Endodermal cell (in vitro differentiated cells): Measurements from ENCODE around the gene OBP2A. TPM values are rescaled to one million over a fixed set of nuclear protein-coding genes. Genes with fewer than 3 reads are reported as not detected.

Experiments used
- DNase-seq: peaks from one replicate; pipeline ENCODE4 v3.0.0-alpha.2; 2017
- H3K27ac ChIP-seq: 2 replicates; pipeline ENCODE4 v1.5.1; 2013; ENCODE audit warnings: mild to moderate bottlenecking, low read depth, low read length, moderate library complexity
- H3K27me3 ChIP-seq: 2 replicates; pipeline ENCODE4 v1.6.1; 2013; ENCODE audit warnings: mild to moderate bottlenecking, low read length, moderate library complexity; ENCODE audit not compliant: insufficient read depth, control insufficient read depth, poor library complexity, severe bottlenecking
- H3K36me3 ChIP-seq: 2 replicates; pipeline ENCODE4 v1.7.0; 2013; ENCODE audit warnings: mild to moderate bottlenecking, low read length, moderate library complexity; ENCODE audit not compliant: control insufficient read depth, insufficient read depth
- H3K4me1 ChIP-seq: one replicate; pipeline ENCODE4 v1.7.0; 2013; ENCODE audit warnings: low read length; ENCODE audit not compliant: control insufficient read depth, insufficient read depth
- H3K4me3 ChIP-seq: 2 replicates; pipeline ENCODE4 v1.5.1; 2013; ENCODE audit warnings: mild to moderate bottlenecking, low read length, moderate library complexity
- H3K9ac ChIP-seq: 2 replicates; pipeline ENCODE4 v1.6.1; 2013; ENCODE audit warnings: mild to moderate bottlenecking, low read length, moderate library complexity; ENCODE audit not compliant: poor library complexity, severe bottlenecking; ENCODE audit errors: extremely low read depth
- H3K9me3 ChIP-seq: 2 replicates; pipeline ENCODE4 v1.6.1; 2013; ENCODE audit warnings: mild to moderate bottlenecking, low read length, moderate library complexity; ENCODE audit not compliant: control insufficient read depth
- H3K27ac Mint-ChIP-seq: 2 replicates; pipeline ENCODE4 v1.8.0; 2020; ENCODE audit warnings: mixed read lengths
- H3K27me3 Mint-ChIP-seq: 2 replicates; pipeline ENCODE4 v1.8.0; 2021; ENCODE audit warnings: mild to moderate bottlenecking, mixed read lengths; ENCODE audit not compliant: insufficient read depth
- H3K36me3 Mint-ChIP-seq: 2 replicates; pipeline ENCODE4 v1.8.0; 2020; ENCODE audit warnings: low read depth, mixed read lengths
- H3K4me1 Mint-ChIP-seq: 2 replicates; pipeline ENCODE4 v1.8.0; 2020; ENCODE audit warnings: mixed read lengths
- H3K4me3 Mint-ChIP-seq: 2 replicates; pipeline ENCODE4 v1.8.0; 2020; ENCODE audit warnings: mild to moderate bottlenecking, moderate library complexity, mixed read lengths
- H3K9me3 Mint-ChIP-seq: 2 replicates; pipeline ENCODE4 v1.8.0; 2020; ENCODE audit warnings: mild to moderate bottlenecking, mixed read lengths
- CTCF ChIP-seq: fragments of 200-600 bp; sonication (generic); conservative IDR thresholded peaks from 2 replicates; pipeline ENCODE4 v1.5.0; 2021; ENCODE audit warnings: antibody characterized with exemption, mild to moderate bottlenecking
- WGBS, 2 experiments: methylation state at CpG; one replicate each; pipeline versions ENCODE4 v1.1.5 to v1.1.7; 2013; ENCODE audit warnings: missing lambda C conversion rate in 2 of 2, mixed read lengths in 1 of 2; ENCODE audit not compliant: insufficient coverage in 1 of 2, insufficient read length in 1 of 2; 5-methylcytosine and 5-hydroxymethylcytosine counted together
- total RNA-seq, 2 donors: library from RNA; stranded (reverse); fragmentation: NEBNext Ultra II Directional in 1 of 2; extraction: Animal tissue kit (Norgen Biotek cat#: 25700) in 1 of 2; gene quantifications; 2 replicates in 1 of 2; 3 replicates in 1 of 2; pipeline ENCODE4 v1.2.1, GENCODE V29; 2021

Gene OBP2A
- total RNA-seq, 2 donors from 2014 or later, result not detected

GRCh38 chr9:135517407-135517822, 28.5 kb upstream of the OBP2A start:
- Mint-ChIP-seq H3K27ac (no peak overlapping the region), H3K9me3 (no peaks in the 10 kb centered on the region), H3K4me3 (no peak overlapping the region), H3K36me3 (no peaks in the 10 kb centered on the region), H3K4me1 (no peaks in the 10 kb centered on the region), H3K27me3 (no peaks in the 10 kb centered on the region)
- H3K36me3 ChIP-seq, result no peaks in the 10 kb centered on the region
- no peak overlapping the region for H3K9ac ChIP-seq
- no peaks in the 10 kb centered on the region for H3K4me1 ChIP-seq
- H3K27ac ChIP-seq, result no peak overlapping the region
- no peak for TF ChIP-seq CTCF
- no peak overlapping the region for H3K4me3 ChIP-seq
- no peaks in the 10 kb centered on the region for H3K9me3 ChIP-seq
- no peaks in the 10 kb centered on the region for H3K27me3 ChIP-seq
- DNase-seq, result peak; percentile 32
- WGBS, 2 experiments, result 93 to 95% methylated on average over 20 to 24 of the region's 24 CpGs

GRCh38 chr9:135519179-135519971, 26.6 kb upstream of the OBP2A start:
- Histone ChIP-seq H3K9me3 (no peaks in the 10 kb centered on the region), H3K4me1 (no peaks in the 10 kb centered on the region), H3K4me3 (no peak overlapping the region), H3K27me3 (no peaks in the 10 kb centered on the region), H3K27ac (no peak overlapping the region), H3K9ac (no peak overlapping the region), H3K36me3 (no peaks in the 10 kb centered on the region)
- no peak for TF ChIP-seq CTCF
- no peaks in the 10 kb centered on the region for H3K4me1 Mint-ChIP-seq
- no peak overlapping the region for H3K4me3 Mint-ChIP-seq
- DNase-seq, result no peak
- WGBS, 2 experiments, result 93 to 94% methylated on average over 9 to 10 of the region's 10 CpGs
- H3K9me3 Mint-ChIP-seq, result no peaks in the 10 kb centered on the region
- H3K36me3 Mint-ChIP-seq, result no peaks in the 10 kb centered on the region
- no peak overlapping the region for H3K27ac Mint-ChIP-seq
- H3K27me3 Mint-ChIP-seq, result no peaks in the 10 kb centered on the region

GRCh38 chr9:135520916-135521607, 24.9 kb upstream of the OBP2A start, which contains the start of gene LCN1:
LCN1 (plus strand) TSS chr9:135521440; CDS start chr9:135521498, 58 bp downstream.
- no peak within 1 kb of the TSS for H3K4me3 ChIP-seq
- Mint-ChIP-seq H3K36me3 (no peaks in the 10 kb centered on the region), H3K27ac (no peak within 1 kb of the TSS), H3K9me3 (no peaks in the 10 kb centered on the region), H3K27me3 (no peaks in the 10 kb centered on the region), H3K4me1 (no peaks in the 10 kb centered on the region), H3K4me3 (no peak within 1 kb of the TSS)
- H3K9ac ChIP-seq, result no peak within 1 kb of the TSS
- no peak within 1 kb of the TSS for H3K27ac ChIP-seq
- no peak for TF ChIP-seq CTCF
- no peaks in the 10 kb centered on the region for H3K4me1 ChIP-seq
- 90 to 94% methylated on average over 10 to 18 of the region's 18 CpGs for WGBS, 2 experiments
- H3K36me3 ChIP-seq, result no peaks in the 10 kb centered on the region
- H3K27me3 ChIP-seq, result no peaks in the 10 kb centered on the region
- DNase-seq, result no peak
- H3K9me3 ChIP-seq, result no peaks in the 10 kb centered on the region
